OCI-LY1 (cell line): ENCODE data around the gene DMD.

Experiments
- CTCF ChIP-seq: fragments of 200-600 bp; sonication (generic), shearing (Covaris generic); IDR thresholded peaks from 2 replicates; pipeline ENCODE4 v1.5.1; 2017; ENCODE audit warnings: mild to moderate bottlenecking, antibody characterized with exemption, low read length, moderate library complexity, mixed read lengths
- EZH2 ChIP-seq: fragments of 200-600 bp; sonication (generic), shearing (Covaris generic); IDR thresholded peaks from 2 replicates; pipeline ENCODE4 v1.8.0; 2017; ENCODE audit warnings: borderline replicate concordance, mixed run types, mild to moderate bottlenecking, antibody characterized with exemption, low read length, moderate library complexity, mixed read lengths

- TF ChIP-seq CTCF, result no peak
- TF ChIP-seq EZH2, result no peak
Measured at GRCh38 chrX:31199056-31199839, 2012.1 kb downstream of the DMD start.
